AG04449 (cell line): Measurements from ENCODE around the gene TSC1.

Source experiments
- CTCF ChIA-PET: fragments of 350-600 bp; formaldehyde crosslinking; extraction: SDS; loops from one replicate; lab custom pipeline; 2021; ENCODE audit warnings: antibody characterized with exemption; lab: Yijun Ruan, JAX
- POLR2A ChIA-PET: fragments of 400-600, 350-600 bp; formaldehyde crosslinking; extraction: SDS; loops from one replicate; lab custom pipeline; 2020; ENCODE audit warnings: antibody characterized with exemption, inconsistent platforms; lab: Yijun Ruan, JAX
- DNase-seq: peaks from one replicate; pipeline ENCODE4 v3.0.0-alpha.2; 2010; ENCODE audit warnings: low read depth, low spot score
- H3K4me3 ChIP-seq: 2 replicates; pipeline ENCODE4 v1.5.1; 2011; ENCODE audit warnings: low read depth, mild to moderate bottlenecking, control low read depth, low read length
- TF ChIP-seq, protein P1 (sequence below): IDR thresholded peaks from one replicate; pipeline ENCODE4 v1.5.1; 2011; ENCODE audit warnings: mild to moderate bottlenecking, moderate library complexity, low read length, control low read depth, inconsistent platforms; ENCODE audit not compliant: insufficient read depth; ENCODE audit errors: missing control alignments

TSC1 gene

DNA sequence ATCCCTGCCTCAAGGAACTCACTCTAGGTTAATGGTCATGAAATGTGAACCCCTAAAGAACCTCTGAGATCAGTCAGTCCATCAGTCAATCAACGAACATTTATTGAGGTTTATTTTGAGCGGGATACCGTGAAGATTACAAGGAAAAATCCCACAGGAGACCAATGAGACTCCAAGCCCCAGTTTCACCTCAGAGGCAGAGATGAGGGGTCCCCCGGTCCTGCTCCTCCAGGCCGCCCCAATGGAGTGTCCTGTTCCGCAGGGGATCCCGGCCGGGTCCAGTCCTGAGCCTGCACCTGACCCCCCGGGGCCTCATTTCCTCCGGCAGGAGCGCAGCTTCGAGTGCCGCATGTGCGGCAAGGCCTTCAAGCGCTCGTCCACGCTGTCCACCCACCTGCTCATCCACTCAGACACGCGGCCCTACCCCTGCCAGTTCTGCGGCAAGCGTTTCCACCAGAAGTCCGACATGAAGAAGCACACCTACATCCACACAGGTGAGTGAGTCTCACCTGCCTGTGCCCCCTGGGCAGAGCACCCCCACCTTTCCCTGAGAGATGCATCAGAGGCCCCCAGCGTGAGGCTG is 45.1 kb upstream of the TSC1 start:
- ChIA-PET POLR2A (no interaction called here), CTCF (interaction anchor here (2.2 kb wide), 1 partner anchor 12 kb away, joined by 10 read pairs; the partner anchor contains the start of gene GFI1B)
- TF ChIP-seq, protein P1, sequence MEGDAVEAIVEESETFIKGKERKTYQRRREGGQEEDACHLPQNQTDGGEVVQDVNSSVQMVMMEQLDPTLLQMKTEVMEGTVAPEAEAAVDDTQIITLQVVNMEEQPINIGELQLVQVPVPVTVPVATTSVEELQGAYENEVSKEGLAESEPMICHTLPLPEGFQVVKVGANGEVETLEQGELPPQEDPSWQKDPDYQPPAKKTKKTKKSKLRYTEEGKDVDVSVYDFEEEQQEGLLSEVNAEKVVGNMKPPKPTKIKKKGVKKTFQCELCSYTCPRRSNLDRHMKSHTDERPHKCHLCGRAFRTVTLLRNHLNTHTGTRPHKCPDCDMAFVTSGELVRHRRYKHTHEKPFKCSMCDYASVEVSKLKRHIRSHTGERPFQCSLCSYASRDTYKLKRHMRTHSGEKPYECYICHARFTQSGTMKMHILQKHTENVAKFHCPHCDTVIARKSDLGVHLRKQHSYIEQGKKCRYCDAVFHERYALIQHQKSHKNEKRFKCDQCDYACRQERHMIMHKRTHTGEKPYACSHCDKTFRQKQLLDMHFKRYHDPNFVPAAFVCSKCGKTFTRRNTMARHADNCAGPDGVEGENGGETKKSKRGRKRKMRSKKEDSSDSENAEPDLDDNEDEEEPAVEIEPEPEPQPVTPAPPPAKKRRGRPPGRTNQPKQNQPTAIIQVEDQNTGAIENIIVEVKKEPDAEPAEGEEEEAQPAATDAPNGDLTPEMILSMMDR: no peak
- H3K4me3 ChIP-seq: no peak overlapping the region
- no peak for DNase-seq

DNA sequence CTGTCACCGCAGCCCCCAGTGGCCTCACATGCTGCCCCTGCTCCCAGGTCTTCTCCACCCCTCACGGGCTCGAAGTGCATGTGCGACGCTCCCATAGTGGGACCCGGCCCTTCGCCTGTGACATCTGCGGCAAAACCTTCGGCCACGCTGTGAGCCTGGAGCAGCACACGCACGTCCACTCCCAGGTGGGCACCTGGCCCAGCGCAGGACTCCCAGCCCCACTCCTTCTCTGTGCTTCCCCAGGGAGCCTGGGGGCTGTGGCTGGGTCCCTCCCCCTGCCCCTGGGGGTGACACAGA is 44.5 kb upstream of the TSC1 start:
- TF ChIP-seq, protein P1: no peak
- CTCF ChIA-PET: interaction anchor here (0.6 to 2.2 kb wide), 4 partner anchors 11 to 34 kb away, joined by 3 to 10 read pairs (median 4); partner anchors contain the start of gene GFI1B
- DNase-seq: no peak
- POLR2A ChIA-PET: no interaction called here
- no peak overlapping the region for H3K4me3 ChIP-seq

DNA sequence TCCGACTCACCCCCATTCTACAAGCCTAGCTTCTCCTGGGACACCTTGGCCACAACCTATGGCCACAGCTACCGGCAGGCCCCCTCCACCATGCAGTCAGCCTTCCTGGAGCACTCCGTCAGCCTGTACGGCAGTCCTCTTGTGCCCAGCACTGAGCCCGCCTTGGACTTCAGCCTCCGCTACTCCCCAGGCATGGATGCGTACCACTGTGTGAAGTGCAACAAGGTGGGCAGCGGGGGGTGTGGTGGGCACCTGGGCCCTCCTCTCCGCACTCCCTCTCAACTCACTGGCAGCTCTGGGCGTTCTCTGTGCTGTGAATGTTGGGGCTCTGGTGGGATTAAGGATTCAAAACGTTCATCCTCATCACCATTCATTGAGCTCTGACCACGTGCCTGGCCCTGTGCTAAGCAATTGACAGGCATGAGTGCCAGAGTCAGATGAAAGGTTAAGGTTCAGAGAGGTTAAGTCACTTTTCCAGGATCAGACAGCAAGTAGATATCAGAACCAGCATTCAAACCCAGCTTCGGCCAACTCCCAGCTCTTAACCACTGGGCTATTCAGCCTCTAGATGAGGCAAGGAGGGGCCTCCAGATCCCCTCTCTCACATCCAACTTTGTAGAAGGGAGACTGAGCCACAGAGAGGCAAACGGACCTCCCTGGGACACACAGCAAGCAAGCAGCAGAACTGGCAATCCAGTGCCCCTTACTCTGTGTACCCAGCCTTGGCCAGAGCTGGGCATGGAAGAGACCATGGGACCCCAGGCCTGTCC is 44.0 kb upstream of the TSC1 start:
- no peak for DNase-seq
- POLR2A ChIA-PET: no interaction called here
- TF ChIP-seq, protein P1: no peak
- H3K4me3 ChIP-seq: no peak overlapping the region
- CTCF ChIA-PET: interaction anchor here (0.6 to 2.2 kb wide), 5 partner anchors 8 to 34 kb away, joined by 3 to 10 read pairs (median 4); partner anchors contain the start of gene GFI1B

DNA sequence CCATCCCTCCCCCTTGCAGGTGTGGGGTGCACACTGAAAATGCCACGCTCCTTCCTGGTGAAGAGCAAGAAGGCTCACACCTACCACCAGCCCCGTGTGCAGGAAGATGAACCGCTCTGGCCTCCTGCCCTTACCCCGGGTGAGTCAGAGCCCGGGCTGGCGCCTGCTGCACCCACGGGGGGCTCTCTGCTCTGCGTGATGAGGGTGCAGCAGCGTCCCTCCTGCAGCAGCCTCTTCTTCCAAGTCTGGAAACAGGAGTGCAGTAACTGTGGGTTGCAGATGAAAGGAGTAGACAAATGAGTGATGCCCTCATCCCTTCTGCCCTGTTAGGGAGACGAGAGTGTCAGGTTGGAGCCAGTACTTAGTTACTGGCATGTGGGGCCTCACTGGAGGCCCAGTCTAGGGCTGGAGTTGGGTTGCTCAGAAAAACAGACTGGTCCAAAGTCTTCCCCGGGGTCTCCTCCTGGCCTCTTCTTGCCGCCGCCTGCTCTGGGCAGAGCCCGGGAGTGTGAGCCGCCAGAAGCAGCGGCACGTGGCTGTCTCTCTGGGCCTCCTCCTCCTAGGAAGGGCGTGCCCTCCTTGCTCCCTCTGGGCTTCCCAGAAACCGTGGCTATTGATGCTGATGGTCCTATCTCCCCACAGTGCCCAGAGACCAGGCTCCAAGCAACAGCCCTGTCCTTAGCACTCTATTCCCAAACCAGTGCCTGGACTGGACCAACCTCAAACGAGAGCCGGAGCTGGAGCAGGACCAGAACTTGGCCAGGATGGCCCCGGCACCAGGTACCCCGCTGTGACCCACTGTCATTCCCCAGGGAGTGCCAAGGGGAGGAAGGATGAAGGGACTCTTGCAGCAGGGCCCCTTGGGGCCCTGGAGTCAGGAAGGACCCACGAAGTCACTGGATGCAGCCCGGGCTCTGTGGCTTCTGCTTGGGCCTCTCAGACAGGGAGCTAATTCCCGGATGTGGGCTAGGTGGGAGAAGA is 42.5 kb upstream of the TSC1 start:
- CTCF ChIA-PET: interaction anchor here (1.4 to 2.2 kb wide), 2 partner anchors 9 to 12 kb away, joined by 7 to 10 read pairs; partner anchors contain the start of gene GFI1B
- POLR2A ChIA-PET: no interaction called here
- no peak overlapping the region for H3K4me3 ChIP-seq
- DNase-seq: no peak
- TF ChIP-seq, protein P1: no peak

DNA sequence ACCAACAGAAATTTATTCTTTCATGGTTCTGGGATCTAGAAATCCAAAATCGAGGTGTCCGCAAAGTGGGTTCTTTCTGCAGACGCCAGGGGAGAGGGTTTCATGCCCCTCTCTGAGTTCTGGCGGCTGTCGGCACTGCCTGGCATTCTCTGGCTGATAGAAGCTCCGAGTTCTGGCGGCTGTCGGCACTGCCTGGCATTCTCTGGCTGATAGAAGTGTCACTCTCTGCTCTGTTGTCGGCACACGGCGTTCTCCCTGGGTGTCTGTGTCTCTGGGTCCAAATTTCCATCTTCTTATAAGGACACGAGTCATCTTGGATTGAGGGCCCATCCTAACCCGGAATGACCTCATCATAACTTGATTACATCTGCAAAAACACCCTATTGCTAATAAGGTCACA is 41.7 kb upstream of the TSC1 start:
- CTCF ChIA-PET: interaction anchor here (0.8 to 1.5 kb wide), 5 partner anchors 9 to 161 kb away, joined by 3 to 7 read pairs (median 4); no protein-coding TSS in a partner anchor
- POLR2A ChIA-PET: interaction anchor here (1.0 kb wide), 1 partner anchor 12 kb away, joined by 3 read pairs; no protein-coding TSS in a partner anchor
- no peak for DNase-seq
- TF ChIP-seq, protein P1: no peak
- H3K4me3 ChIP-seq: no peak overlapping the region
